ENCODE results near the gene TADA1.

DNA sequence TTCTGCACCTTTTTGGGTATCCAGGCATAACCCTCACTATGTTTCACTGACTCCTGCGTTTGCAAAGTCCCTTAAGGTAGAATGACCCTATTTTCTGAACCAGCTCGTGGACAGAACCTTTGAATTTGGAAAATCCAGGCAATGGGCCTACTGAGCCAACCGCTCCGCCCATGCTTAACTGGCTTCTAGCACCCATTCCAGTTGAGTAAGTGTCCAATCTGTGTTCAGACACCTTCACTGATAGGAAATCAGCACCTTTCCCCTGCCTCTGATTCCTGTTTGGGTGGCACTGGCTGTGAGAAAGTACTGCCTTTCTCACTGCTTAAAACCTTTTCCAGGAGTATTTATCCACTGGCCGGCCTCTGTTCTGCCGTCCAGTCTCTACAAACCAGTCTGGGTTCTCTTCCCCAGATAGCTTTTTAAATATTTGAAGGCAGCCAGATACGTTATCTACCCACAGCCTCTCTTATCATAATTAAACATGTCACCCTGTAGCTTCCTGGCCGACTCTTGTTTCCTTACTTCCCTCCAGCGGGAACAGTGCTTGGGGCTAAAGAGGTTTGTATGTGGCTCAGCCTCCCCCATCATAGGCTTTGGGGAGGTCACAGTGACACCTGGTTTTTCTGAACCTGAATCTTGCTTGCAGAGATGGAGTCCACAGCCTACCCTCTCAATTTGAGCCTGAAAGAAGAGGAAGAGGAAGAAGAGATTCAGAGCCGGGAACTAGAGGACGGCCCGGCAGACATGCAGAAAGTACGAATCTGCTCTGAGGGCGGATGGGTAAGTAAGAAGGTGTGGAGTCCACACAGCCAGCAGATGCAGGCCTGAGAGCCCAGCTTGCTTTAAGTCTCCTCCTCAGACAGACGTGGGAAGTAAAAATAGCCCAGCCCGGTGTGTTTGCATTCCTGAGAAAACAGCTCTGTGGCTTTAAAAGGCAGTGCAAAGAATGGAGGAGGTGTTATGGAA lies 35.5 kb downstream of the TADA1 start:
- TF ChIP-seq, protein P1, sequence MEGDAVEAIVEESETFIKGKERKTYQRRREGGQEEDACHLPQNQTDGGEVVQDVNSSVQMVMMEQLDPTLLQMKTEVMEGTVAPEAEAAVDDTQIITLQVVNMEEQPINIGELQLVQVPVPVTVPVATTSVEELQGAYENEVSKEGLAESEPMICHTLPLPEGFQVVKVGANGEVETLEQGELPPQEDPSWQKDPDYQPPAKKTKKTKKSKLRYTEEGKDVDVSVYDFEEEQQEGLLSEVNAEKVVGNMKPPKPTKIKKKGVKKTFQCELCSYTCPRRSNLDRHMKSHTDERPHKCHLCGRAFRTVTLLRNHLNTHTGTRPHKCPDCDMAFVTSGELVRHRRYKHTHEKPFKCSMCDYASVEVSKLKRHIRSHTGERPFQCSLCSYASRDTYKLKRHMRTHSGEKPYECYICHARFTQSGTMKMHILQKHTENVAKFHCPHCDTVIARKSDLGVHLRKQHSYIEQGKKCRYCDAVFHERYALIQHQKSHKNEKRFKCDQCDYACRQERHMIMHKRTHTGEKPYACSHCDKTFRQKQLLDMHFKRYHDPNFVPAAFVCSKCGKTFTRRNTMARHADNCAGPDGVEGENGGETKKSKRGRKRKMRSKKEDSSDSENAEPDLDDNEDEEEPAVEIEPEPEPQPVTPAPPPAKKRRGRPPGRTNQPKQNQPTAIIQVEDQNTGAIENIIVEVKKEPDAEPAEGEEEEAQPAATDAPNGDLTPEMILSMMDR (IDR thresholded peaks at IDR 0.05), result peak; percentile 5; the same call in 1 of the 2 replicates
- TF ChIP-seq ZFX (IDR thresholded peaks at IDR 0.05; ENCODE audit: borderline replicate concordance), result no peak

Measured in 22Rv1 (cell line).